Endodermal cell (in vitro differentiated cells): ENCODE data around the gene IKZF5. TPM values are rescaled to one million over a fixed set of nuclear protein-coding genes. Genes with fewer than 3 reads are reported as not detected.

ENCODE experiments used
- DNase-seq: peaks from one replicate; pipeline ENCODE4 v3.0.0-alpha.2; 2017
- H3K27ac ChIP-seq: 2 replicates; pipeline ENCODE4 v1.5.1; 2013; ENCODE audit warnings: mild to moderate bottlenecking, low read depth, low read length, moderate library complexity
- H3K27me3 ChIP-seq: 2 replicates; pipeline ENCODE4 v1.6.1; 2013; ENCODE audit warnings: mild to moderate bottlenecking, low read length, moderate library complexity; ENCODE audit not compliant: insufficient read depth, control insufficient read depth, poor library complexity, severe bottlenecking
- H3K36me3 ChIP-seq: 2 replicates; pipeline ENCODE4 v1.7.0; 2013; ENCODE audit warnings: mild to moderate bottlenecking, low read length, moderate library complexity; ENCODE audit not compliant: control insufficient read depth, insufficient read depth
- H3K4me1 ChIP-seq: one replicate; pipeline ENCODE4 v1.7.0; 2013; ENCODE audit warnings: low read length; ENCODE audit not compliant: control insufficient read depth, insufficient read depth
- H3K4me3 ChIP-seq: 2 replicates; pipeline ENCODE4 v1.5.1; 2013; ENCODE audit warnings: mild to moderate bottlenecking, low read length, moderate library complexity
- H3K9ac ChIP-seq: 2 replicates; pipeline ENCODE4 v1.6.1; 2013; ENCODE audit warnings: mild to moderate bottlenecking, low read length, moderate library complexity; ENCODE audit not compliant: poor library complexity, severe bottlenecking; ENCODE audit errors: extremely low read depth
- H3K9me3 ChIP-seq: 2 replicates; pipeline ENCODE4 v1.6.1; 2013; ENCODE audit warnings: mild to moderate bottlenecking, low read length, moderate library complexity; ENCODE audit not compliant: control insufficient read depth
- H3K27ac Mint-ChIP-seq: 2 replicates; pipeline ENCODE4 v1.8.0; 2020; ENCODE audit warnings: mixed read lengths
- H3K27me3 Mint-ChIP-seq: 2 replicates; pipeline ENCODE4 v1.8.0; 2021; ENCODE audit warnings: mild to moderate bottlenecking, mixed read lengths; ENCODE audit not compliant: insufficient read depth
- H3K36me3 Mint-ChIP-seq: 2 replicates; pipeline ENCODE4 v1.8.0; 2020; ENCODE audit warnings: low read depth, mixed read lengths
- H3K4me1 Mint-ChIP-seq: 2 replicates; pipeline ENCODE4 v1.8.0; 2020; ENCODE audit warnings: mixed read lengths
- H3K4me3 Mint-ChIP-seq: 2 replicates; pipeline ENCODE4 v1.8.0; 2020; ENCODE audit warnings: mild to moderate bottlenecking, moderate library complexity, mixed read lengths
- H3K9me3 Mint-ChIP-seq: 2 replicates; pipeline ENCODE4 v1.8.0; 2020; ENCODE audit warnings: mild to moderate bottlenecking, mixed read lengths
- CTCF ChIP-seq: fragments of 200-600 bp; sonication (generic); conservative IDR thresholded peaks from 2 replicates; pipeline ENCODE4 v1.5.0; 2021; ENCODE audit warnings: antibody characterized with exemption, mild to moderate bottlenecking
- WGBS, 2 experiments: methylation state at CpG; one replicate each; pipeline versions ENCODE4 v1.1.5 to v1.1.7; 2013; ENCODE audit warnings: missing lambda C conversion rate in 2 of 2, mixed read lengths in 1 of 2; ENCODE audit not compliant: insufficient coverage in 1 of 2, insufficient read length in 1 of 2; 5-methylcytosine and 5-hydroxymethylcytosine counted together
- total RNA-seq, 2 donors: library from RNA; stranded (reverse); fragmentation: NEBNext Ultra II Directional in 1 of 2; extraction: Animal tissue kit (Norgen Biotek cat#: 25700) in 1 of 2; gene quantifications; 2 replicates in 1 of 2; 3 replicates in 1 of 2; pipeline ENCODE4 v1.2.1, GENCODE V29; 2021

IKZF5 gene
- total RNA-seq, 2 donors from 2014 or later, result 10.3 to 14.4 TPM

DNA sequence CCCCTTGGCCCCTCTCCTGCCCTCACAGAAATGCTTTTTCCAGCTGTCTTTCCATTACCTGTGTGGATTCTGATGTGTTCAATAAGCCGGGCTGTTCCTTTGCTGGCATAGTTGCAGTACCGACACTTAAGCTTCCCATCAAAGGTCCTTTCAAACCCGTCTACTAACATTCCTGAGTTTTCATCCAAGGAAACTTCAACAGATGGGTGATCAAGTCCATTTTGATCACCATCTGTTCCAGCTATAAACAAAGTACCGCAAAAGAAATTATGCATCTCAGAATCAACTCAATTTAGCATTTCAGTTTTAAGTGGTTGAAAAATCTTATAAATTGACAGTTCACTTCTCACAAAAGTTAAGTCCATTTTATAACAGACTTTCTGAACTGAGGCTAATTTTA, 12.7 kb downstream of the IKZF5 start:
- no peaks in the 10 kb centered on the region for H3K27me3 ChIP-seq
- no peaks in the 10 kb centered on the region for H3K9me3 Mint-ChIP-seq
- no peak overlapping the region for H3K4me3 ChIP-seq
- H3K27ac ChIP-seq, result no peak overlapping the region
- peaks cover 42% of the 10 kb centered on the region for H3K36me3 Mint-ChIP-seq
- no peak overlapping the region for H3K27ac Mint-ChIP-seq
- H3K27me3 Mint-ChIP-seq, result no peaks in the 10 kb centered on the region
- H3K4me1 Mint-ChIP-seq, result peaks cover 12% of the 10 kb centered on the region
- no peak for TF ChIP-seq CTCF
- no peak for DNase-seq
- no peaks in the 10 kb centered on the region for H3K9me3 ChIP-seq
- peaks cover 42% of the 10 kb centered on the region for H3K36me3 ChIP-seq
- 98 to 100% methylated on average over 3 to 4 of the region's 4 CpGs for WGBS, 2 experiments
- H3K4me3 Mint-ChIP-seq, result no peak overlapping the region
- no peak overlapping the region for H3K9ac ChIP-seq
- peaks cover 3% of the 10 kb centered on the region for H3K4me1 ChIP-seq

- no peak for DNase-seq
- H3K27ac ChIP-seq, result no peak overlapping the region
- no peak overlapping the region for H3K4me3 Mint-ChIP-seq
- no peaks in the 10 kb centered on the region for H3K27me3 ChIP-seq
- H3K9ac ChIP-seq, result no peak overlapping the region
- H3K4me3 ChIP-seq, result no peak overlapping the region
- peaks cover 47% of the 10 kb centered on the region for H3K36me3 Mint-ChIP-seq
- TF ChIP-seq CTCF, result no peak
- no peaks in the 10 kb centered on the region for H3K4me1 Mint-ChIP-seq
- H3K27me3 Mint-ChIP-seq, result no peaks in the 10 kb centered on the region
- no peaks in the 10 kb centered on the region for H3K4me1 ChIP-seq
- no peaks in the 10 kb centered on the region for H3K9me3 ChIP-seq
- 93 to 95% methylated on average over 4 to 6 of the region's 6 CpGs for WGBS, 2 experiments
- H3K36me3 ChIP-seq, result peaks cover 48% of the 10 kb centered on the region
- H3K27ac Mint-ChIP-seq, result no peak overlapping the region
- no peaks in the 10 kb centered on the region for H3K9me3 Mint-ChIP-seq
Measured at GRCh38 chr10:122993797-122994336, 14.7 kb downstream of the IKZF5 start.

GRCh38 chr10:122992031-122992585, 16.5 kb downstream of the IKZF5 start:
- Mint-ChIP-seq H3K9me3 (no peaks in the 10 kb centered on the region), H3K36me3 (peaks cover 44% of the 10 kb centered on the region), H3K27ac (no peak overlapping the region), H3K27me3 (no peaks in the 10 kb centered on the region), H3K4me3 (no peak overlapping the region), H3K4me1 (no peaks in the 10 kb centered on the region)
- no peak for TF ChIP-seq CTCF
- H3K27ac ChIP-seq, result no peak overlapping the region
- H3K9ac ChIP-seq, result no peak overlapping the region
- no peaks in the 10 kb centered on the region for H3K9me3 ChIP-seq
- H3K4me3 ChIP-seq, result no peak overlapping the region
- DNase-seq, result no peak
- no CpG with 5 or more reads among the region's 1 CpG for WGBS, 2 experiments
- H3K36me3 ChIP-seq, result peaks cover 49% of the 10 kb centered on the region
- H3K27me3 ChIP-seq, result no peaks in the 10 kb centered on the region
- no peaks in the 10 kb centered on the region for H3K4me1 ChIP-seq
